Endothelial cell of umbilical vein (primary cell): ENCODE measurements around the gene TMEM97. TPM values are rescaled to one million over a fixed set of nuclear protein-coding genes. Genes with fewer than 3 reads are reported as not detected.

ENCODE experiments used
- BruUV-seq: library from RNA; stranded (reverse); fragments of 400-500 nt; replicated peaks from 2 replicates; lab custom pipeline; 2021; lab: Mats Ljungman, UMichigan
- CTCF ChIA-PET: fragments of 300-600, 350-600 bp; sonication (Branson Sonifier 250); formaldehyde crosslinking; loops from one replicate; lab custom pipeline; 2021; ENCODE audit warnings: antibody characterized with exemption, inconsistent platforms; lab: Charles Lee
- POLR2A ChIA-PET: fragments of 300-600, 350-600 bp; sonication (Branson Sonifier 250); formaldehyde crosslinking; loops from one replicate; lab custom pipeline; 2021; ENCODE audit warnings: antibody characterized with exemption, inconsistent platforms; lab: Charles Lee
- DNase-seq: peaks from one replicate; pipeline ENCODE4 v3.0.0-alpha.2; 2011; ENCODE audit warnings: low read depth, low spot score
- FAIRE-seq: peaks from 2 replicates; lab custom pipeline; 2011; peaks lifted over from hg19 to GRCh38; lab: Jason Lieb, UNC
- H2AFZ ChIP-seq: 2 replicates; pipeline ENCODE4 v1.6.0; 2012; ENCODE audit warnings: low read depth, low read length, control low read depth, inconsistent platforms
- H3K27ac ChIP-seq: 2 replicates; pipeline ENCODE4 v1.5.1; 2011; ENCODE audit warnings: low read depth, mild to moderate bottlenecking, control low read depth, low read length, moderate library complexity; ENCODE audit not compliant: insufficient read depth
- H3K27me3 ChIP-seq, 2 experiments: 2 replicates each; pipeline versions ENCODE4 v1.6.0 to v1.6.1; 2011; ENCODE audit warnings: low read length in 2 of 2, mixed read lengths in 1 of 2; ENCODE audit not compliant: control insufficient read depth in 2 of 2, insufficient read depth in 2 of 2
- H3K36me3 ChIP-seq, 2 experiments: 2 replicates in 1 of 2; 3 replicates in 1 of 2; pipeline ENCODE4 v1.5.1; 2011; ENCODE audit warnings: low read length in 2 of 2, mild to moderate bottlenecking in 1 of 2, moderate library complexity in 1 of 2; ENCODE audit not compliant: control insufficient read depth in 2 of 2, insufficient read depth in 2 of 2; ENCODE audit errors: extremely low read depth in 1 of 2
- H3K4me1 ChIP-seq: 3 replicates; pipeline ENCODE4 v1.5.1; 2011; ENCODE audit warnings: mild to moderate bottlenecking, low read length; ENCODE audit not compliant: control insufficient read depth, insufficient read depth; ENCODE audit errors: extremely low read depth
- H3K4me2 ChIP-seq: 2 replicates; pipeline ENCODE4 v1.6.1; 2011; ENCODE audit warnings: low read length, control low read depth, mixed read lengths; ENCODE audit not compliant: insufficient read depth
- H3K4me3 ChIP-seq, 3 experiments: fragments of 200-600 bp in 1 of 3; sonication (generic), shearing (Covaris generic) in 1 of 3; replicated peaks in 1 of 3; 2 replicates each; pipeline ENCODE4 v1.5.1; 2011 to 2016; ENCODE audit warnings: control low read depth in 3 of 3, low read length in 3 of 3, mild to moderate bottlenecking in 2 of 3, inconsistent platforms in 1 of 3, low read depth in 1 of 3, moderate library complexity in 1 of 3; ENCODE audit not compliant: insufficient read depth in 1 of 3
- H3K79me2 ChIP-seq: 2 replicates; pipeline ENCODE4 v1.6.0; 2012; ENCODE audit warnings: low read length, inconsistent platforms; ENCODE audit not compliant: control insufficient read depth, insufficient read depth
- H3K9ac ChIP-seq: replicated peaks from 2 replicates; pipeline ENCODE3; 2011; ENCODE audit warnings: low read length, control low read depth; ENCODE audit not compliant: insufficient read depth; ENCODE audit errors: extremely low read depth
- H3K9me1 ChIP-seq: replicated peaks from 3 replicates; pipeline ENCODE4 v1.6.0; 2011; ENCODE audit warnings: mild to moderate bottlenecking, low read length; ENCODE audit not compliant: control insufficient read depth, insufficient read depth; ENCODE audit errors: extremely low read depth
- H3K9me3 ChIP-seq: replicated peaks from 2 replicates; pipeline ENCODE4 v1.5.1; 2012; ENCODE audit warnings: low read length, inconsistent platforms; ENCODE audit not compliant: control insufficient read depth, insufficient read depth
- H4K20me1 ChIP-seq: replicated peaks from 2 replicates; pipeline ENCODE3; 2011; ENCODE audit warnings: mild to moderate bottlenecking, low read length; ENCODE audit not compliant: control insufficient read depth, insufficient read depth; ENCODE audit errors: extremely low read depth
- CTCF ChIP-seq, 2 donors: IDR thresholded peaks; 1 replicate in 1 of 2; 2 replicates in 1 of 2; pipeline ENCODE4 v1.5.1; 2011; ENCODE audit warnings: low read length in 2 of 2, mild to moderate bottlenecking in 2 of 2, moderate library complexity in 2 of 2, control low read depth in 1 of 2, inconsistent platforms in 1 of 2, low read depth in 1 of 2; ENCODE audit not compliant: insufficient read depth in 1 of 2; ENCODE audit errors: extremely low read depth in 1 of 2
- EZH2 ChIP-seq: IDR thresholded peaks from 2 replicates; pipeline ENCODE4 v1.6.1; 2012; ENCODE audit warnings: borderline replicate concordance, low read depth, mild to moderate bottlenecking, moderate library complexity, low read length, inconsistent platforms; ENCODE audit not compliant: severe bottlenecking
- FOS ChIP-seq: IDR thresholded peaks from 2 replicates; pipeline ENCODE4 v1.6.1; 2011; ENCODE audit warnings: mild to moderate bottlenecking, low read length, moderate library complexity, borderline replicate concordance; ENCODE audit not compliant: insufficient read depth
- GATA2 ChIP-seq: IDR thresholded peaks from 2 replicates; pipeline ENCODE4 v1.7.0; 2011; ENCODE audit warnings: low read depth, mild to moderate bottlenecking, moderate library complexity, mixed read lengths, low read length; ENCODE audit not compliant: insufficient read length, insufficient read depth
- JUN ChIP-seq: IDR thresholded peaks from 2 replicates; pipeline ENCODE4 v1.6.1; 2011; ENCODE audit warnings: borderline replicate concordance, low read depth; ENCODE audit not compliant: insufficient read length, insufficient read depth
- MAX ChIP-seq: IDR thresholded peaks from 2 replicates; pipeline ENCODE4 v1.6.1; 2011; ENCODE audit not compliant: insufficient read depth, insufficient read length
- MYC ChIP-seq: IDR thresholded peaks from one replicate; pipeline ENCODE4 v1.6.1; 2011; ENCODE audit warnings: mild to moderate bottlenecking, low read depth, low read length
- POLR2A ChIP-seq: IDR thresholded peaks from 2 replicates; pipeline ENCODE4 v1.6.1; 2012; ENCODE audit warnings: low read depth, mild to moderate bottlenecking, control low read depth, low read length
- POLR2AphosphoS5 ChIP-seq: IDR thresholded peaks from 2 replicates; pipeline ENCODE4 v1.6.1; 2012; ENCODE audit warnings: low read depth, mild to moderate bottlenecking, control low read depth, low read length, moderate library complexity; ENCODE audit not compliant: insufficient read depth
- dilution Hi-C: fragments of 300-500 bp; cut with MboI; formaldehyde crosslinking; loops from one replicate; pipeline ENCODE4 v1.15.0; 2019; ENCODE audit warnings: low sequenced_read_pairs; ENCODE audit not compliant: extremely low pct_ligation_motif_present
- intact Hi-C: fragments of 100-400 bp; cut with micrococcal nuclease; formaldehyde crosslinking; loops from one replicate; pipeline ENCODE4 v1.10.0; 2022
- polyA plus RNA-seq, 4 experiments: library from polyadenylated mRNA; depleted of rRNA in 3 of 4; stranded (reverse) in 3 of 4; unstranded in 1 of 4; fragments of >200 nt; gene quantifications; 2 replicates each; pipeline versions ENCODE4 v1.2.1 to v1.2.3, GENCODE V29; 2011 to 2012; ENCODE audit warnings: missing spikeins in 1 of 4
- total RNA-seq: library from RNA; stranded (reverse); gene quantifications from 2 replicates; pipeline ENCODE4 v1.2.3, GENCODE V29; 2021

The TMEM97 gene
- total and polyA plus RNA-seq, 2 donors (not counting 3 experiments of a cell fraction or from before 2014, with no cell fraction given), result 27.0 to 43.5 TPM

GRCh38 chr17:28368915-28369683 lies 50.1 kb downstream of the TMEM97 start:
- peaks cover 13% of the 10 kb centered on the region for H3K4me1 ChIP-seq
- ChIA-PET POLR2A (no interaction called here), CTCF (interaction anchor here (0.7 to 6.7 kb wide), 4 partner anchors 11 to 117 kb away, joined by 3 to 36 read pairs (median 3); partner anchors contain the start of genes POLDIP2 and TNFAIP1)
- no peak overlapping the region for H3K4me3 ChIP-seq
- no TSS peak for BruUV-seq
- no peak overlapping the region for H3K9ac ChIP-seq
- peaks cover 0 to 4% of the 10 kb centered on the region in 2 experiments for H3K36me3 ChIP-seq
- no peak overlapping the region for H3K27ac ChIP-seq
- H3K4me2 ChIP-seq, result no peak overlapping the region
- intact Hi-C loops, result no loop called here
- DNase-seq (no peak), FAIRE-seq (no peak)
- no peaks in the 10 kb centered on the region for H3K9me3 ChIP-seq
- H4K20me1 ChIP-seq, result no peaks in the 10 kb centered on the region
- no peaks in the 10 kb centered on the region for H3K79me2 ChIP-seq
- no peak overlapping the region for H2AFZ ChIP-seq
- H3K27me3 ChIP-seq, result no peaks in the 10 kb centered on the region
- dilution Hi-C loops, result no loop called here
- TF ChIP-seq CTCF (IDR thresholded peaks at IDR 0.05; ENCODE audit: extremely low read depth in 1 of 2, insufficient read depth in 1 of 2, low read depth in 1 of 2, low read length in 2 of 2) (no peak), POLR2A (no peak), MYC (no peak), GATA2 (no peak), FOS (no peak), JUN (no peak), MAX (no peak), EZH2 (no peak), POLR2AphosphoS5 (no peak)
- no peaks in the 10 kb centered on the region for H3K9me1 ChIP-seq
